Left hindlimb (tissue), 1 donor: ENCODE results near the gene C11orf68.

ENCODE experiments used
- DNase-seq: peaks from one replicate; pipeline ENCODE4 v3.0.0-alpha.2; 2018

The C11orf68 gene

GRCh38 chr11:65870307-65870658, 48.6 kb downstream of the C11orf68 start:
- DNase-seq, result no peak

- DNase-seq, result no peak
Observed at GRCh38 chr11:65869643-65870306, 49.1 kb downstream of the C11orf68 start.

- DNase-seq, result no peak
Observed at GRCh38 chr11:65868907-65869306, 50.0 kb downstream of the C11orf68 start.

GRCh38 chr11:65868076-65868667, 50.7 kb downstream of the C11orf68 start:
- DNase-seq, result peak; percentile 36

- peak; percentile 61 for DNase-seq
Observed at GRCh38 chr11:65867284-65868071, 51.4 kb downstream of the C11orf68 start.
